ENCODE data around the gene C2CD4D.

DNA sequence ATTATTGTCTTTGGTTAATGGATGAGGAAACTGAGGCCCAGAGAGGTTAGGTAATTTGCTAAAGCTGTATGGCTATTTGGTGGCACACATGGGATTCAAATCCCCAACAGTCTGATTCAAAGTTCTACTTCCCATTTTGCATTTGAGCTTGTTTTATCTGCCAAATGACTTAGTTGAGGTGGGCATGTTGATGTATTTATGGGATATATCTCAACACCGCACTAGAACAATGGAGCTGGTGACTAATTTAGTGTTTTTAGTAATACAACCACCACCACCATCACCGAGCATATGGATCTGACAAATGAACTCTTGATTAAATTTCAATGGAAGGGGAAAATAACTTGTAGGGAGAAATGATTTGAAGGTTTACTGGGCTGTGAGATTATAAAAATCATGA, 42.8 kb upstream of the C2CD4D start:
- TF ChIP-seq CTCF (conservative IDR thresholded peaks at IDR 0.05 in 1 of 2, IDR thresholded peaks at IDR 0.05 in 1 of 2; ENCODE audit: low read depth in 1 of 2, low read length in 2 of 2) (no peak), EZH2 (IDR thresholded peaks at IDR 0.05; ENCODE audit: low read length, missing control alignments) (no peak)
